IPS-18a (cell line): ENCODE results near the gene CTLA4.

Experiments used
- H3K27ac ChIP-seq: one replicate; pipeline ENCODE4 v1.5.1; 2013; ENCODE audit warnings: low read length
- H3K27me3 ChIP-seq: one replicate; pipeline ENCODE4 v1.6.1; 2013; ENCODE audit warnings: mild to moderate bottlenecking, low read length; ENCODE audit not compliant: control insufficient read depth, insufficient read depth
- H3K36me3 ChIP-seq: one replicate; pipeline ENCODE4 v1.6.1; 2013; ENCODE audit warnings: low read depth, low read length; ENCODE audit not compliant: control insufficient read depth
- H3K4me1 ChIP-seq: one replicate; pipeline ENCODE4 v1.6.1; 2013; ENCODE audit warnings: low read depth, low read length; ENCODE audit not compliant: control insufficient read depth
- H3K4me3 ChIP-seq: one replicate; pipeline ENCODE4 v1.5.1; 2013; ENCODE audit warnings: low read length
- H3K9ac ChIP-seq: one replicate; pipeline ENCODE4 v1.6.1; 2013; ENCODE audit warnings: mild to moderate bottlenecking, low read length, moderate library complexity
- H3K9me3 ChIP-seq: one replicate; pipeline ENCODE4 v1.6.1; 2013; ENCODE audit warnings: low read depth, low read length; ENCODE audit not compliant: control insufficient read depth

CTLA4 gene

DNA sequence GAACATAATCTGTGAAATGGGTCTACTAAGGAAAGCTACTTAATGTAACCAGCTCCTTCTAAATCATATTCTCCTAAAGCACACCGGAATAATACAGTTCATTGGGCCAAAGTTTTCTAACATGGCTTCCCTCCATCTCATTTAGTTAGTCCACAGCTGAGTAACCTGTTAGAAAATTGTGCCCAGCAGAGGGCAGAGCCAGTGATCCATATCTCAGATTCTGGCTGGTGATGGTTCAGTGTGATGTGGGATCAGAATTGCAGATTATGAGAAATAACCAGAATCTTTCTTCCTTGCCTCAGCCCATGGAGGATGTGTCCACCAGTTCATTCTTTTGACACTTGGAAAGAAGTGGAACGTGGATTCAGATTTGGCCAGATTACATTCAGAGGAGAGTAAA, 9.4 kb upstream of the CTLA4 start:
- peaks cover 3% of the 10 kb centered on the region for H3K4me1 ChIP-seq
- no peak overlapping the region for H3K9ac ChIP-seq
- H3K27me3 ChIP-seq = no peaks in the 10 kb centered on the region
- no peak overlapping the region for H3K4me3 ChIP-seq
- H3K9me3 ChIP-seq = no peaks in the 10 kb centered on the region
- H3K27ac ChIP-seq = no peak overlapping the region
- no peaks in the 10 kb centered on the region for H3K36me3 ChIP-seq

DNA sequence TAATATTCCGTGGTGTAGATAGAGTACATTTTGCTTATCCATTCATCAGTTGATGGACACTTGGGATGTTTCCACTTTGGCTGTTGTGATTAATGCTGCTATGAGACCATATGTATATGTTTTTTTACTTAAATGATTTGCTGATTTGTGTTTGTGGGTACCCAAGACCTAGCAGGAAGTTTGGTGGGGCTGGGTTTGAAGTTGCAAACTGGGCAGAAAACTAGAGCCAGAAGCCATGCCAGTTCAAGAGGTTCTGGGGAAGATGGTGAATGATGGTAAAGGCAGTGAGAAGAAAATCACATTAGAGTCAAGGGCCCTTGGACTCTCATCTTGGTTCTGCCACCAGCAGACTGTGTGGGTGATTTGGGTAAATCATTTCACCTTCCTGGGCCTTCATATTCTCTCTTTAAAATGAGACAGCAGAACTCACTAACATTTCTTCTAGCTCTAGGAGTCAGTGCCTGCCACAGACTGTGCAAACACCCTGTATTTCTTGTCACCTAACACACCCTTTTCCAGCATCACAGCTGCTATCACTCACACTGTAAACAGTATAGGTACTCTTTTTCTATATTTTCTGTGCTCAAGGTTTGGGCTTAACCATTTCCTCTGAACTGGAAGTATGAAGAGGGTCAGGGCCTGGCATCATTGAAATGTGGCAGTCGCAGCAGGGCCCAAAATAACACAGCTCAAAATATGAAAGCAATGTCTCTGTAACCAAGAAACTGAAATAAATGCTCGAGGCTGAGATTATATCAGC, 8.4 kb upstream of the CTLA4 start:
- H3K27ac ChIP-seq = no peak overlapping the region
- no peaks in the 10 kb centered on the region for H3K36me3 ChIP-seq
- H3K4me1 ChIP-seq = peaks cover 3% of the 10 kb centered on the region
- H3K9ac ChIP-seq = no peak overlapping the region
- no peak overlapping the region for H3K4me3 ChIP-seq
- H3K27me3 ChIP-seq = no peaks in the 10 kb centered on the region
- H3K9me3 ChIP-seq = no peaks in the 10 kb centered on the region

DNA sequence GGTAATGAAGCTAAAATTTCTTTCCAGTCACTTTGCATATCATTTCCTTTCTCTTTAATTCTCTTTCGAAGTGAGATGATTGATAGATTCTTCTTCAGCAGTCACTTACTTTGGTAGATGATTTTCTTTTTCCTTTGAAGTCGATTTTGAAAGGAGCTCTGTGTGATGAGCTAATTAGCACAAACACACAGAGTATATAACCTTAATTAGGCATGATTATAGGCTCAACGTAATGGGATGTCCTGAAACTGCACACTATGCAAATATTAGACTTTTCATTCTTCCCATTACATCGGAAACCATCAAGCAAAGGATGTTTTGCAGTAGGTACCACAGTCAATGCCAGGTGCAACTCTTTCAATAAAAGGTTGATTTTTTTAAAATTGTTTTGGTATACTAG, 6.4 kb upstream of the CTLA4 start:
- Histone ChIP-seq H3K9ac (no peak overlapping the region), H3K4me3 (no peak overlapping the region), H3K36me3 (no peaks in the 10 kb centered on the region), H3K4me1 (peaks cover 3% of the 10 kb centered on the region), H3K9me3 (no peaks in the 10 kb centered on the region), H3K27ac (no peak overlapping the region), H3K27me3 (no peaks in the 10 kb centered on the region)

DNA sequence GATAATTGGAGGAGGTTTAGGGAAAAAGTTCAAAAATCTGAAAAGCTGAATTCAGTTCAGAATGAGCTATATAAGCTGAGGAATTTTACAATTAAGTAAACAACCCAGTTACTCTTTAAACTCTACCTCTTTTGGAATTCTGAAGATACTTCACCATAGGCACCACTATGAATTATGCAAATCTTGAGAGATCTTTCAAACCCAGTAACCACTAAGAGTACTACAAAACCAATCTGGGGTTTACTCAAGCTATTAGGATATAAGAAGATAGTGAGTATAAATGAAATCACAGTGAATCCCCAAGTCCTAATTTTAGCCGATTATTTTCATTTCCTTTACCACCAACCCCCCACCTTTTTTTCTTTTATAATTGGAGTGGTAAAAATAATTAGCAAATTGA, 6.0 kb upstream of the CTLA4 start:
- no peak overlapping the region for H3K27ac ChIP-seq
- H3K4me1 ChIP-seq = peaks cover 3% of the 10 kb centered on the region
- H3K4me3 ChIP-seq = no peak overlapping the region
- no peaks in the 10 kb centered on the region for H3K36me3 ChIP-seq
- H3K27me3 ChIP-seq = no peaks in the 10 kb centered on the region
- no peak overlapping the region for H3K9ac ChIP-seq
- no peaks in the 10 kb centered on the region for H3K9me3 ChIP-seq

- Histone ChIP-seq H3K9ac (no peak overlapping the region), H3K27ac (no peak overlapping the region), H3K27me3 (no peaks in the 10 kb centered on the region), H3K4me1 (no peaks in the 10 kb centered on the region), H3K36me3 (no peaks in the 10 kb centered on the region), H3K4me3 (no peak overlapping the region), H3K9me3 (no peaks in the 10 kb centered on the region)
These were observed 1.9 kb downstream of the CTLA4 start for GRCh38 chr2:203869223-203870042.

DNA sequence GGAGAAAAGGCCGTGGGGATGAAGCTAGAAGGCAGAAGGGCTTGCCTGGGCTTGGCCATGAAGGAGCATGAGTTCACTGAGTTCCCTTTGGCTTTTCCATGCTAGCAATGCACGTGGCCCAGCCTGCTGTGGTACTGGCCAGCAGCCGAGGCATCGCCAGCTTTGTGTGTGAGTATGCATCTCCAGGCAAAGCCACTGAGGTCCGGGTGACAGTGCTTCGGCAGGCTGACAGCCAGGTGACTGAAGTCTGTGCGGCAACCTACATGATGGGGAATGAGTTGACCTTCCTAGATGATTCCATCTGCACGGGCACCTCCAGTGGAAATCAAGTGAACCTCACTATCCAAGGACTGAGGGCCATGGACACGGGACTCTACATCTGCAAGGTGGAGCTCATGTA, 2.9 kb downstream of the CTLA4 start:
- Histone ChIP-seq H3K9me3 (no peaks in the 10 kb centered on the region), H3K4me1 (no peaks in the 10 kb centered on the region), H3K27me3 (no peaks in the 10 kb centered on the region), H3K27ac (no peak overlapping the region), H3K36me3 (no peaks in the 10 kb centered on the region), H3K4me3 (no peak overlapping the region), H3K9ac (no peak overlapping the region)

GRCh38 chr2:203870941-203871340, 3.4 kb downstream of the CTLA4 start:
- no peaks in the 10 kb centered on the region for H3K4me1 ChIP-seq
- no peaks in the 10 kb centered on the region for H3K9me3 ChIP-seq
- H3K36me3 ChIP-seq = no peaks in the 10 kb centered on the region
- no peaks in the 10 kb centered on the region for H3K27me3 ChIP-seq
- no peak overlapping the region for H3K4me3 ChIP-seq
- H3K27ac ChIP-seq = no peak overlapping the region
- no peak overlapping the region for H3K9ac ChIP-seq

DNA sequence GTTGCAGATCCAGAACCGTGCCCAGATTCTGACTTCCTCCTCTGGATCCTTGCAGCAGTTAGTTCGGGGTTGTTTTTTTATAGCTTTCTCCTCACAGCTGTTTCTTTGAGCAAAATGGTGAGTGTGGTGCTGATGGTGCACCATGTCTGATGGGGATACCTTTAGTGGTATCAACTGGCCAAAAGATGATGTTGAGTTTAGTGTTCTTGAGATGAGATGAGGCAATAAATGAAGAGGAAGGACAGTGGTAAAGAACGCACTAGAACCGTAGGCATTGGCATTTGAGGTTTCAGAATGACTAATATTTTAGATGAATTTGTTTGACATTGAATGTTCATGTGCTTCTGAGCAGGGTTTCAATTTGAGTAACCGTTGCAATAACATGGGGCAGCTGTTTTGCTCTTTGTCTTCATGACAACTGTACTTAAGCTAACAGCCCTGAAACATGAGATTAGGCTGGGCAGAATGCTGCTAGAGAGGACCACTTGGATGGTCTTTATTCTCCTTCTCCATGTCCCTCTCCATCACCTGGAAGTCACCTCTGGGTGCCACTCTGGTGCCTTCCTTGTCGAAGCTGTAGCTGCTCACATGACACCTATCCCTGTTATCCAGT, 3.9 kb downstream of the CTLA4 start:
- Histone ChIP-seq H3K9ac (no peak overlapping the region), H3K9me3 (no peaks in the 10 kb centered on the region), H3K4me3 (no peak overlapping the region), H3K4me1 (no peaks in the 10 kb centered on the region), H3K36me3 (no peaks in the 10 kb centered on the region), H3K27me3 (no peaks in the 10 kb centered on the region), H3K27ac (no peak overlapping the region)

DNA sequence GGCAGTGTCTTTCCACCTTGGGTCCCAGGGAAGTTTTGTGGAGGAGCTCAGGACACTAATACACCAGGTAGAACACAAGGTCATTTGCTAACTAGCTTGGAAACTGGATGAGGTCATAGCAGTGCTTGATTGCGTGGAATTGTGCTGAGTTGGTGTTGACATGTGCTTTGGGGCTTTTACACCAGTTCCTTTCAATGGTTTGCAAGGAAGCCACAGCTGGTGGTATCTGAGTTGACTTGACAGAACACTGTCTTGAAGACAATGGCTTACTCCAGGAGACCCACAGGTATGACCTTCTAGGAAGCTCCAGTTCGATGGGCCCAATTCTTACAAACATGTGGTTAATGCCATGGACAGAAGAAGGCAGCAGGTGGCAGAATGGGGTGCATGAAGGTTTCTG, 5.9 kb downstream of the CTLA4 start:
- Histone ChIP-seq H3K4me3 (no peak overlapping the region), H3K9ac (no peak overlapping the region), H3K27me3 (no peaks in the 10 kb centered on the region), H3K36me3 (no peaks in the 10 kb centered on the region), H3K27ac (no peak overlapping the region), H3K9me3 (no peaks in the 10 kb centered on the region), H3K4me1 (no peaks in the 10 kb centered on the region)

DNA sequence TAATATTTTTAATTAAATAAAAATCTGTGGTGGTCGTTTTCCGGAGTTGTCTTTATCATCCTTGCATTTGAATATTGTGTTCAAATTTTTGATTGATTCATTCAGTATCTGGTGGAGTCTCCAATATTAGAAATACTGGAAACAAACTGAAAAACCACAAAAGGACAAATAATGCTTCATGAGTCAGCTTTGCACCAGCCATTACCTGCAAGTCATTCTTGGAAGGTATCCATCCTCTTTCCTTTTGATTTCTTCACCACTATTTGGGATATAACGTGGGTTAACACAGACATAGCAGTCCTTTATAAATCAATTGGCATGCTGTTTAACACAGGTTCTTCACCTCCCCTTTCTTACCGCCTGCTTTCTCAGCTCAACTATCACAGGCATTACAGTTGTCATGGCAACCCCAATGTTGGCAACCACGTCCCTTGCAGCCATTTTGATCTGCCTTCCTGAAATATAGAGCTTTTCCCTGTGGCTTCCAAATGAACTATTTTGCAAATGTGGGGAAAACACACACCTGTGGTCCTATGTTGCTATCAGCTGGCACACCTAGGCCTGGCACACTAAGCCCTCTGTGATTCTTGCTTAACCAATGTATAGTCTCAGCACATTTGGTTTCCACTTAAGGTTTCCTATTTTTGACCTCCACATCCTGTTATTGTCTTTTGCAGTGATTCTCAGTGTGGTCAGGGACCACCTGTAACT, 6.5 kb downstream of the CTLA4 start:
- Histone ChIP-seq H3K36me3 (no peaks in the 10 kb centered on the region), H3K27ac (no peak overlapping the region), H3K27me3 (no peaks in the 10 kb centered on the region), H3K9me3 (no peaks in the 10 kb centered on the region), H3K4me1 (no peaks in the 10 kb centered on the region), H3K4me3 (no peak overlapping the region), H3K9ac (no peak overlapping the region)

- H3K9ac ChIP-seq = no peak overlapping the region
- H3K9me3 ChIP-seq = no peaks in the 10 kb centered on the region
- no peaks in the 10 kb centered on the region for H3K36me3 ChIP-seq
- no peak overlapping the region for H3K4me3 ChIP-seq
- H3K4me1 ChIP-seq = no peaks in the 10 kb centered on the region
- H3K27ac ChIP-seq = no peak overlapping the region
- H3K27me3 ChIP-seq = no peaks in the 10 kb centered on the region
These were observed 7.9 kb downstream of the CTLA4 start for GRCh38 chr2:203875471-203875870.
